ENCODE data around the gene COMTD1.

GRCh38 chr10:75207079-75207856, 28.5 kb downstream of the COMTD1 start:
- TF ChIP-seq, protein P1, sequence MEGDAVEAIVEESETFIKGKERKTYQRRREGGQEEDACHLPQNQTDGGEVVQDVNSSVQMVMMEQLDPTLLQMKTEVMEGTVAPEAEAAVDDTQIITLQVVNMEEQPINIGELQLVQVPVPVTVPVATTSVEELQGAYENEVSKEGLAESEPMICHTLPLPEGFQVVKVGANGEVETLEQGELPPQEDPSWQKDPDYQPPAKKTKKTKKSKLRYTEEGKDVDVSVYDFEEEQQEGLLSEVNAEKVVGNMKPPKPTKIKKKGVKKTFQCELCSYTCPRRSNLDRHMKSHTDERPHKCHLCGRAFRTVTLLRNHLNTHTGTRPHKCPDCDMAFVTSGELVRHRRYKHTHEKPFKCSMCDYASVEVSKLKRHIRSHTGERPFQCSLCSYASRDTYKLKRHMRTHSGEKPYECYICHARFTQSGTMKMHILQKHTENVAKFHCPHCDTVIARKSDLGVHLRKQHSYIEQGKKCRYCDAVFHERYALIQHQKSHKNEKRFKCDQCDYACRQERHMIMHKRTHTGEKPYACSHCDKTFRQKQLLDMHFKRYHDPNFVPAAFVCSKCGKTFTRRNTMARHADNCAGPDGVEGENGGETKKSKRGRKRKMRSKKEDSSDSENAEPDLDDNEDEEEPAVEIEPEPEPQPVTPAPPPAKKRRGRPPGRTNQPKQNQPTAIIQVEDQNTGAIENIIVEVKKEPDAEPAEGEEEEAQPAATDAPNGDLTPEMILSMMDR (IDR thresholded peaks at IDR 0.05): no peak
- TF ChIP-seq POLR2A (IDR thresholded peaks at IDR 0.05): no peak

Data from uterus (tissue), 2 donors.